Measurements from ENCODE around the gene MAPKBP1. TPM values are rescaled to one million over a fixed set of nuclear protein-coding genes. Genes with fewer than 3 reads are reported as not detected.
"Not testable (repeated sequence)": the region's sequence is repeated elsewhere in the genome, so short reads cannot be mapped to it uniquely, and the experiment has no call there.

MAPKBP1 gene
- polyA plus RNA-seq, 2 of the 4 experiments (the other 2 are of a cell fraction) = 2.5 to 6.1 TPM

DNA sequence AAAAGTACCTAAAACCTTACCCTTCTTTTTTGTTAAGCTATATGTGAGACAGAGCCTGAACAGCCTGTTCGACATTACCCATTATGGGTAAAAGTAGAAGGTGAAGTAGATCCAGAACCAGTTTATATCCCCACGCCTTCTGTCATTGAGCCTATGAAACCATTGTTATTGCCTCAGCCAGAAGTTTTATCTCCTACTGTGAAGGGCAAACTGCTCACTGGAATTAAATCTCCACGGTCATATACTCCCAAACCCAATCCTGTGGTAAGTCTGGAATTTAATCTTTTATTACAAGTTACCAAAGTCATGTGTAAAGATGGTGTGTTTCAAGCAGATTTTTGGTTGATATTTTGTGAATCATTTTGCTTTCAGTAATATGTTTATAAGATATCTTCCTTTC, 47.1 kb upstream of the MAPKBP1 start:
- no peak for FAIRE-seq
- Histone ChIP-seq H3K9me3 (no peaks in the 10 kb centered on the region), H3K4me2 (no peak overlapping the region), H3K27ac (no peak overlapping the region), H3K4me3 (no peak overlapping the region), H3K4me1 (no peaks in the 10 kb centered on the region)
- POLR2A ChIA-PET = no interaction called here
- TF ChIP-seq FOXS1 (CRISPR knock-in tag; IDR thresholded peaks at IDR 0.05) (no peak), HDAC2 (IDR thresholded peaks at IDR 0.05) (no peak), PHF8 (IDR thresholded peaks at IDR 0.05; ENCODE audit: borderline replicate concordance, low read depth) (no peak), CBX2 (IDR thresholded peaks at IDR 0.05; ENCODE audit: borderline replicate concordance, low read depth) (no peak), HOXA7 (CRISPR knock-in tag; IDR thresholded peaks at IDR 0.05) (no peak), ZSCAN20 (CRISPR knock-in tag; IDR thresholded peaks at IDR 0.05) (no peak), EHF (CRISPR knock-in tag; IDR thresholded peaks at IDR 0.05) (no peak), FOSB (CRISPR knock-in tag; IDR thresholded peaks at IDR 0.05) (no peak), HEYL (CRISPR knock-in tag; IDR thresholded peaks at IDR 0.05) (no peak), POLR2A (IDR thresholded peaks at IDR 0.05; ENCODE audit: low read length) (no peak), NFE2L2 (conservative IDR thresholded peaks at IDR 0.05; ENCODE audit: low read length) (no peak)
- TF ChIP-seq, protein P1, sequence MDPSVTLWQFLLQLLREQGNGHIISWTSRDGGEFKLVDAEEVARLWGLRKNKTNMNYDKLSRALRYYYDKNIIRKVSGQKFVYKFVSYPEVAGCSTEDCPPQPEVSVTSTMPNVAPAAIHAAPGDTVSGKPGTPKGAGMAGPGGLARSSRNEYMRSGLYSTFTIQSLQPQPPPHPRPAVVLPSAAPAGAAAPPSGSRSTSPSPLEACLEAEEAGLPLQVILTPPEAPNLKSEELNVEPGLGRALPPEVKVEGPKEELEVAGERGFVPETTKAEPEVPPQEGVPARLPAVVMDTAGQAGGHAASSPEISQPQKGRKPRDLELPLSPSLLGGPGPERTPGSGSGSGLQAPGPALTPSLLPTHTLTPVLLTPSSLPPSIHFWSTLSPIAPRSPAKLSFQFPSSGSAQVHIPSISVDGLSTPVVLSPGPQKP (IDR thresholded peaks at IDR 0.05; ENCODE audit: low read depth, low read length) = no peak
- TF ChIP-seq, protein P2, sequence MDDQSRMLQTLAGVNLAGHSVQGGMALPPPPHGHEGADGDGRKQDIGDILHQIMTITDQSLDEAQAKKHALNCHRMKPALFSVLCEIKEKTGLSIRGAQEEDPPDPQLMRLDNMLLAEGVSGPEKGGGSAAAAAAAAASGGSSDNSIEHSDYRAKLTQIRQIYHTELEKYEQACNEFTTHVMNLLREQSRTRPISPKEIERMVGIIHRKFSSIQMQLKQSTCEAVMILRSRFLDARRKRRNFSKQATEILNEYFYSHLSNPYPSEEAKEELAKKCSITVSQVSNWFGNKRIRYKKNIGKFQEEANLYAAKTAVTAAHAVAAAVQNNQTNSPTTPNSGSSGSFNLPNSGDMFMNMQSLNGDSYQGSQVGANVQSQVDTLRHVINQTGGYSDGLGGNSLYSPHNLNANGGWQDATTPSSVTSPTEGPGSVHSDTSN (IDR thresholded peaks at IDR 0.05) = no peak
- TF ChIP-seq, protein P3, sequence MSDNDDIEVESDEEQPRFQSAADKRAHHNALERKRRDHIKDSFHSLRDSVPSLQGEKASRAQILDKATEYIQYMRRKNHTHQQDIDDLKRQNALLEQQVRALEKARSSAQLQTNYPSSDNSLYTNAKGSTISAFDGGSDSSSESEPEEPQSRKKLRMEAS (IDR thresholded peaks at IDR 0.05) = no peak
- TF ChIP-seq, protein P4, sequence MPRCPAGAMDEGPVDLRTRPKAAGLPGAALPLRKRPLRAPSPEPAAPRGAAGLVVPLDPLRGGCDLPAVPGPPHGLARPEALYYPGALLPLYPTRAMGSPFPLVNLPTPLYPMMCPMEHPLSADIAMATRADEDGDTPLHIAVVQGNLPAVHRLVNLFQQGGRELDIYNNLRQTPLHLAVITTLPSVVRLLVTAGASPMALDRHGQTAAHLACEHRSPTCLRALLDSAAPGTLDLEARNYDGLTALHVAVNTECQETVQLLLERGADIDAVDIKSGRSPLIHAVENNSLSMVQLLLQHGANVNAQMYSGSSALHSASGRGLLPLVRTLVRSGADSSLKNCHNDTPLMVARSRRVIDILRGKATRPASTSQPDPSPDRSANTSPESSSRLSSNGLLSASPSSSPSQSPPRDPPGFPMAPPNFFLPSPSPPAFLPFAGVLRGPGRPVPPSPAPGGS (IDR thresholded peaks at IDR 0.05) = no peak
- TF ChIP-seq, protein P5, sequence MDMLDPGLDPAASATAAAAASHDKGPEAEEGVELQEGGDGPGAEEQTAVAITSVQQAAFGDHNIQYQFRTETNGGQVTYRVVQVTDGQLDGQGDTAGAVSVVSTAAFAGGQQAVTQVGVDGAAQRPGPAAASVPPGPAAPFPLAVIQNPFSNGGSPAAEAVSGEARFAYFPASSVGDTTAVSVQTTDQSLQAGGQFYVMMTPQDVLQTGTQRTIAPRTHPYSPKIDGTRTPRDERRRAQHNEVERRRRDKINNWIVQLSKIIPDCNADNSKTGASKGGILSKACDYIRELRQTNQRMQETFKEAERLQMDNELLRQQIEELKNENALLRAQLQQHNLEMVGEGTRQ (IDR thresholded peaks at IDR 0.05) = no peak
- TF ChIP-seq, protein P6, sequence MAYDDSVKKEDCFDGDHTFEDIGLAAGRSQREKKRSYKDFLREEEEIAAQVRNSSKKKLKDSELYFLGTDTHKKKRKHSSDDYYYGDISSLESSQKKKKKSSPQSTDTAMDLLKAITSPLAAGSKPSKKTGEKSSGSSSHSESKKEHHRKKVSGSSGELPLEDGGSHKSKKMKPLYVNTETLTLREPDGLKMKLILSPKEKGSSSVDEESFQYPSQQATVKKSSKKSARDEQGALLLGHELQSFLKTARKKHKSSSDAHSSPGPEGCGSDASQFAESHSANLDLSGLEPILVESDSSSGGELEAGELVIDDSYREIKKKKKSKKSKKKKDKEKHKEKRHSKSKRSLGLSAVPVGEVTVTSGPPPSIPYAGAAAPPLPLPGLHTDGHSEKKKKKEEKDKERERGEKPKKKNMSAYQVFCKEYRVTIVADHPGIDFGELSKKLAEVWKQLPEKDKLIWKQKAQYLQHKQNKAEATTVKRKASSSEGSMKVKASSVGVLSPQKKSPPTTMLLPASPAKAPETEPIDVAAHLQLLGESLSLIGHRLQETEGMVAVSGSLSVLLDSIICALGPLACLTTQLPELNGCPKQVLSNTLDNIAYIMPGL (CRISPR knock-in tag; IDR thresholded peaks at IDR 0.05; ENCODE audit: borderline replicate concordance) = no peak
- ATAC-seq = no peak
- 94% methylated on average over 3 of the region's 3 CpGs for WGBS (ENCODE audit: missing lambda C conversion rate)
- DNase-seq (ENCODE audit: low read depth in 1 of 2, low spot score in 1 of 2) = no peak
- CTCF ChIA-PET = interaction anchor here (0.7 kb wide), 1 partner anchor 31 kb away, joined by 4 read pairs; no protein-coding TSS in a partner anchor

DNA sequence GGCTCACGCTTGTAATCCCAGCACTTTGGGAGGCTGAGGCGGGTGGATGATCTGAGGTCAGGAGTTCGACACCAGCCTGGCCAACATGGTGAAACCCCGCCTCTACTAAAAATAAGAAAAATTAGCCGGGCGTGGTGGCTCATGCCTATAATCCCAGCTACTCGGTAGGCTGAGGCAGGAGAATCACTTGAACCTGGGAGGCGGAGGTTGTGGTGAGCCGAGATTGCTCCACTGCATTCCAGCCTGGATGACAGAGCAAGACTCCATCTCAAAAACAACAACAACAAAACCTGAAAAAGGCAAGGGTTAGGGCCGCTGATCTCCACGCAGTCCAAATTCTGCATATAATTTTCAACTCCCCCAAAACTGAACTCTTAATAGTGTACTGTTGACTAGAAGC, 46.2 kb upstream of the MAPKBP1 start:
- H3K4me2 ChIP-seq; H3K4me1 ChIP-seq; H3K4me3 ChIP-seq; H3K9me3 ChIP-seq; FAIRE-seq; ATAC-seq; POLR2A ChIA-PET; CTCF ChIA-PET; DNase-seq (ENCODE audit: low read depth in 1 of 2, low spot score in 1 of 2); H3K27ac ChIP-seq: not testable (repeated sequence)
- WGBS (ENCODE audit: missing lambda C conversion rate) = 93% methylated on average over 11 of the region's 11 CpGs

DNA sequence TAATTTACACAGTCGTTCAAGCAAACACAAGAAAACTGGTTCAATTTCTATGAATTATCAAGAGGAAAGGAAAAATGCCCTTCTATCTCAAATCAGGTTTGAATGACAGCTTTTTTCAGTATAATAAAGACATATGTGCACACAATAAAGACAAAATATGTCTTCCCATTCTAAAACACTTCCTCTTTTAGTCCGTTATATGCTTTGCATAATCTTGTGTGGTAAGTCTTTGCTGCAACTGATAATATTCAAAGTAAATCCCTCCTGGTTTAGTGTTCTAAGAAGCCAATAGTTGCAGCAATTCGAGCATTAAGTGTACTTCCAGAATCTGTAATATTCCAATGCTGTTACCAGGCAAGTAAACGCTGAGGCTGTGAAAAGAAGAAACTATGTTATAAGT, 43.7 kb upstream of the MAPKBP1 start:
- ChIA-PET POLR2A (no interaction called here), CTCF (no interaction called here)
- no peak overlapping the region for H3K4me3 ChIP-seq
- TF ChIP-seq SMC3 (IDR thresholded peaks at IDR 0.05) (no peak), HEYL (CRISPR knock-in tag; IDR thresholded peaks at IDR 0.05) (no peak), RNF2 (IDR thresholded peaks at IDR 0.05; ENCODE audit: borderline replicate concordance, low read depth) (no peak), KDM1A (IDR thresholded peaks at IDR 0.05; ENCODE audit: low read depth) (no peak), TFCP2L1 (CRISPR knock-in tag; IDR thresholded peaks at IDR 0.05) (no peak), POLR2A (IDR thresholded peaks at IDR 0.05; ENCODE audit: low read length) (no peak), FOXS1 (CRISPR knock-in tag; IDR thresholded peaks at IDR 0.05) (no peak)
- TF ChIP-seq, protein P7, sequence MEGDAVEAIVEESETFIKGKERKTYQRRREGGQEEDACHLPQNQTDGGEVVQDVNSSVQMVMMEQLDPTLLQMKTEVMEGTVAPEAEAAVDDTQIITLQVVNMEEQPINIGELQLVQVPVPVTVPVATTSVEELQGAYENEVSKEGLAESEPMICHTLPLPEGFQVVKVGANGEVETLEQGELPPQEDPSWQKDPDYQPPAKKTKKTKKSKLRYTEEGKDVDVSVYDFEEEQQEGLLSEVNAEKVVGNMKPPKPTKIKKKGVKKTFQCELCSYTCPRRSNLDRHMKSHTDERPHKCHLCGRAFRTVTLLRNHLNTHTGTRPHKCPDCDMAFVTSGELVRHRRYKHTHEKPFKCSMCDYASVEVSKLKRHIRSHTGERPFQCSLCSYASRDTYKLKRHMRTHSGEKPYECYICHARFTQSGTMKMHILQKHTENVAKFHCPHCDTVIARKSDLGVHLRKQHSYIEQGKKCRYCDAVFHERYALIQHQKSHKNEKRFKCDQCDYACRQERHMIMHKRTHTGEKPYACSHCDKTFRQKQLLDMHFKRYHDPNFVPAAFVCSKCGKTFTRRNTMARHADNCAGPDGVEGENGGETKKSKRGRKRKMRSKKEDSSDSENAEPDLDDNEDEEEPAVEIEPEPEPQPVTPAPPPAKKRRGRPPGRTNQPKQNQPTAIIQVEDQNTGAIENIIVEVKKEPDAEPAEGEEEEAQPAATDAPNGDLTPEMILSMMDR (IDR thresholded peaks at IDR 0.05) = no peak
- FAIRE-seq (no peak), DNase-seq (ENCODE audit: low read depth in 1 of 2, low spot score in 1 of 2) (no peak), ATAC-seq (no peak)
- no peak overlapping the region for H3K4me2 ChIP-seq
- WGBS (ENCODE audit: missing lambda C conversion rate) = 86% methylated on average over 4 of the region's 4 CpGs
- no peaks in the 10 kb centered on the region for H3K9me3 ChIP-seq
- H3K4me1 ChIP-seq = no peaks in the 10 kb centered on the region
- H3K27ac ChIP-seq = no peak overlapping the region

Data from A549 (cell line).